ENCODE measurements around the gene CHAT. TPM values are rescaled to one million over a fixed set of nuclear protein-coding genes. Genes with fewer than 3 reads are reported as not detected.
"Not testable (repeated sequence)": the region's sequence is repeated elsewhere in the genome, so short reads cannot be mapped to it uniquely, and the experiment has no call there.

Gene CHAT
- total RNA-seq, 1 donor, result not detected

GRCh38 chr10:49678827-49679479, 65.1 kb downstream of the CHAT start:
- DNase-seq (ENCODE audit: low read depth in 2 of 3, low spot score in 2 of 3), result no peak

- DNase-seq (ENCODE audit: low read depth in 2 of 3, low spot score in 2 of 3), result peak in 2 of 3 donors; percentile 40 to 55
These were observed 65.7 kb downstream of the CHAT start, which contains the start of gene C10orf53 for GRCh38 chr10:49679480-49679893. Gene C10orf53, plus strand, starts transcription at chr10:49679651. Its CDS starts 47 bp downstream, at chr10:49679698.

GRCh38 chr10:49682449-49682848, 68.6 kb downstream of the CHAT start:
- DNase-seq (ENCODE audit: low read depth in 2 of 3, low spot score in 2 of 3), result not testable (repeated sequence)

- no peak for DNase-seq (ENCODE audit: low read depth in 2 of 3, low spot score in 2 of 3)
These were observed 69.0 kb downstream of the CHAT start for GRCh38 chr10:49682879-49683278.

- DNase-seq (ENCODE audit: low read depth in 2 of 3, low spot score in 2 of 3), result no peak
These were observed 72.8 kb downstream of the CHAT start for GRCh38 chr10:49686651-49687050.

- no peak for DNase-seq (ENCODE audit: low read depth in 2 of 3, low spot score in 2 of 3)
These were observed 74.5 kb downstream of the CHAT start for GRCh38 chr10:49688261-49688846.

- DNase-seq (ENCODE audit: low read depth in 2 of 3, low spot score in 2 of 3), result no peak
These were observed 75.1 kb downstream of the CHAT start for GRCh38 chr10:49688920-49689319.

GRCh38 chr10:49689882-49690510, 76.2 kb downstream of the CHAT start:
- no peak for DNase-seq (ENCODE audit: low read depth in 2 of 3, low spot score in 2 of 3)

GRCh38 chr10:49690698-49691356, 77.0 kb downstream of the CHAT start:
- DNase-seq (ENCODE audit: low read depth in 2 of 3, low spot score in 2 of 3), result no peak

GRCh38 chr10:49691588-49691987, 77.8 kb downstream of the CHAT start:
- DNase-seq (ENCODE audit: low read depth in 2 of 3, low spot score in 2 of 3), result no peak

GRCh38 chr10:49694466-49694865, 80.6 kb downstream of the CHAT start:
- DNase-seq (ENCODE audit: low read depth in 2 of 3, low spot score in 2 of 3), result no peak

GRCh38 chr10:49696311-49696710, 82.5 kb downstream of the CHAT start:
- DNase-seq (ENCODE audit: low read depth in 2 of 3, low spot score in 2 of 3), result no peak

- DNase-seq (ENCODE audit: low read depth in 2 of 3, low spot score in 2 of 3), result no peak
These were observed 84.8 kb downstream of the CHAT start for GRCh38 chr10:49698679-49699078.

GRCh38 chr10:49700211-49700610, 86.4 kb downstream of the CHAT start:
- DNase-seq (ENCODE audit: low read depth in 2 of 3, low spot score in 2 of 3), result no peak

GRCh38 chr10:49700997-49701396, 87.2 kb downstream of the CHAT start:
- no peak for DNase-seq (ENCODE audit: low read depth in 2 of 3, low spot score in 2 of 3)

- no peak for DNase-seq (ENCODE audit: low read depth in 2 of 3, low spot score in 2 of 3)
These were observed 93.7 kb downstream of the CHAT start for GRCh38 chr10:49707585-49707984.

GRCh38 chr10:49709934-49710333, 96.1 kb downstream of the CHAT start:
- no peak for DNase-seq (ENCODE audit: low read depth in 2 of 3, low spot score in 2 of 3)

GRCh38 chr10:49710966-49711365, 97.1 kb downstream of the CHAT start:
- no peak for DNase-seq (ENCODE audit: low read depth in 2 of 3, low spot score in 2 of 3)

- DNase-seq (ENCODE audit: low read depth in 2 of 3, low spot score in 2 of 3), result no peak
These were observed 97.6 kb downstream of the CHAT start for GRCh38 chr10:49711481-49711880.

- no peak for DNase-seq (ENCODE audit: low read depth in 2 of 3, low spot score in 2 of 3)
These were observed 99.4 kb downstream of the CHAT start for GRCh38 chr10:49713266-49713665.
